Naive thymus-derived CD4-positive, alpha-beta T cell (primary cell): ENCODE results near the gene RBCK1. TPM values are rescaled to one million over a fixed set of nuclear protein-coding genes. Genes with fewer than 3 reads are reported as not detected.
"Not testable (repeated sequence)": the region's sequence is repeated elsewhere in the genome, so short reads cannot be mapped to it uniquely, and the experiment has no call there.

ENCODE experiments used
- ATAC-seq: fragments of 150-1000 bp; cut with Tn5 transposase; 2 replicates; pipeline ENCODE4 v1.10.0; 2021; ENCODE audit warnings: mild to moderate bottlenecking, moderate library complexity
- CTCF ChIA-PET: fragments of 350-600 bp; sonication (Branson Sonifier 250); formaldehyde crosslinking; loops from one replicate; lab custom pipeline; 2021; ENCODE audit warnings: antibody characterized with exemption; lab: Charles Lee
- POLR2A ChIA-PET: fragments of 350-600 bp; sonication (Branson Sonifier 250); formaldehyde crosslinking; loops from one replicate; lab custom pipeline; 2021; ENCODE audit warnings: antibody characterized with exemption, inconsistent platforms; lab: Charles Lee
- DNase-seq, 9 donors: peaks; one replicate each; pipeline versions ENCODE4 v3.0.0 to v3.0.0-alpha.2; 2020 to 2022; ENCODE audit warnings: mixed read lengths in 1 of 9
- H3K27ac ChIP-seq: one replicate; pipeline ENCODE4 v1.7.0; 2013; ENCODE audit warnings: mild to moderate bottlenecking, low read depth, low read length, moderate library complexity
- H3K27me3 ChIP-seq, 2 donors: one replicate each; pipeline ENCODE4 v1.7.0; 2013; ENCODE audit warnings: low read length in 2 of 2, mild to moderate bottlenecking in 2 of 2, moderate library complexity in 2 of 2; ENCODE audit not compliant: control insufficient read depth in 2 of 2, insufficient read depth in 2 of 2
- H3K36me3 ChIP-seq, 3 experiments: 1 replicate in 2 of 3; 2 replicates in 1 of 3; pipeline ENCODE4 v1.7.0; 2013; ENCODE audit warnings: low read length in 3 of 3, mild to moderate bottlenecking in 3 of 3, moderate library complexity in 1 of 3; ENCODE audit not compliant: insufficient read depth in 3 of 3, control insufficient read depth in 2 of 3
- H3K4me1 ChIP-seq, 2 donors: one replicate each; pipeline ENCODE4 v1.7.0; 2013; ENCODE audit warnings: low read length in 2 of 2, mild to moderate bottlenecking in 2 of 2, moderate library complexity in 1 of 2; ENCODE audit not compliant: control insufficient read depth in 2 of 2, insufficient read depth in 2 of 2
- H3K4me3 ChIP-seq: 2 replicates; pipeline ENCODE4 v1.7.0; 2013; ENCODE audit warnings: mild to moderate bottlenecking, low read length
- H3K9me3 ChIP-seq, 3 experiments: 1 replicate in 2 of 3; 2 replicates in 1 of 3; pipeline ENCODE4 v1.7.0; 2013; ENCODE audit warnings: low read length in 3 of 3; ENCODE audit not compliant: control insufficient read depth in 2 of 3
- H3K27ac Mint-ChIP-seq, 9 donors: one replicate each; pipeline ENCODE4 v1.8.0; 2020 to 2022; ENCODE audit warnings: mixed read lengths in 9 of 9, mild to moderate bottlenecking in 8 of 9, moderate library complexity in 5 of 9, inconsistent platforms in 2 of 9
- H3K27me3 Mint-ChIP-seq, 5 donors: one replicate each; pipeline ENCODE4 v1.8.0; 2021 to 2022; ENCODE audit warnings: mixed read lengths in 5 of 5, mild to moderate bottlenecking in 1 of 5
- H3K36me3 Mint-ChIP-seq, 5 donors: one replicate each; pipeline ENCODE4 v1.8.0; 2020 to 2022; ENCODE audit warnings: mixed read lengths in 5 of 5, mild to moderate bottlenecking in 3 of 5, inconsistent platforms in 1 of 5
- H3K4me1 Mint-ChIP-seq, 7 donors: one replicate each; pipeline ENCODE4 v1.8.0; 2020 to 2022; ENCODE audit warnings: mixed read lengths in 7 of 7, mild to moderate bottlenecking in 3 of 7, inconsistent platforms in 1 of 7
- H3K4me3 Mint-ChIP-seq, 10 donors: one replicate each; pipeline ENCODE4 v1.8.0; 2020 to 2022; ENCODE audit warnings: mild to moderate bottlenecking in 10 of 10, mixed read lengths in 10 of 10, moderate library complexity in 6 of 10, inconsistent platforms in 2 of 10
- H3K9me3 Mint-ChIP-seq, 11 donors: one replicate each; pipeline ENCODE4 v1.8.0; 2020 to 2022; ENCODE audit warnings: mixed read lengths in 11 of 11, mild to moderate bottlenecking in 4 of 11, inconsistent platforms in 1 of 11, moderate library complexity in 1 of 11
- intact Hi-C, 2 donors: fragments of 100-400 bp; cut with micrococcal nuclease; formaldehyde crosslinking; loops; one replicate each; pipeline ENCODE4 v1.15.1; 2023
- polyA plus RNA-seq, 2 donors: library from polyadenylated mRNA; unstranded; fragments of 300-500 nt; fragmentation: Illumina TruSeq; gene quantifications; one replicate each; pipeline ENCODE4 v1.2.3, GENCODE V29; 2021
- total RNA-seq, 6 experiments: library from RNA in 5 of 6; stranded (reverse) in 5 of 6; gene quantifications; 1 replicate in 5 of 6; 2 replicates in 1 of 6; pipeline ENCODE4 v1.2.3 and lab custom pipeline; 2021 to 2026

RBCK1 gene
- total and polyA plus RNA-seq, 7 experiments from 2014 or later, result 70.3 to 153 (median 96.9) TPM

DNA sequence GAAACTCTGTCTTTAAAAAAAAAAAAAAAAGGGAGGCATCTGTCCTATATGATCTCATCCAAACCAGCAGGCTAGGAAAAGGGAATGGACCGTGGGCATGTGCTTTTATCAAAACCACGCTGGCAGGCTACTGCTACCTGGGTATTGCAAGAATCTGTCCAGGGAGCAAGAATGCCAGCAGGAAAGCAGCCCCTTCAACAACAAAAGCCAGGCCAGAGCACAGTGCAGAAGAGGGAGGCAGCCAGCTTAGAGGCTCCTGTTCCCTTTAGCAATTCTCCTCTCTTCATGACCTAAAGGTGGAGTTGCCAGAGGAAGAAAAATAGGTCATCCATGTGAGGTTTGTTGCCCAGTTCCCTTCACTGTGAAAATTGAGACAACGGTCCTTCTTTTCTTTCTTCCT is 36.0 kb downstream of the RBCK1 start:
- Mint-ChIP-seq H3K36me3 (peaks cover 13 to 57% (median 31%) of the 10 kb centered on the region in 5 donors), H3K27me3 (no peaks in the 10 kb centered on the region), H3K9me3 (no peaks in the 10 kb centered on the region), H3K4me1 (peaks cover 17 to 31% (median 20%) of the 10 kb centered on the region in 7 donors), H3K4me3 (no peak overlapping the region), H3K27ac (peak overlapping the region in 1 of 9 donors; percentile 61)
- H3K36me3 ChIP-seq, result peaks cover 0 to 70% (median 12%) of the 10 kb centered on the region in 3 experiments
- no peak overlapping the region for H3K4me3 ChIP-seq
- CTCF ChIA-PET, result no interaction called here
- POLR2A ChIA-PET, result no interaction called here
- H3K27ac ChIP-seq, result no peak overlapping the region
- no peaks in the 10 kb centered on the region for H3K27me3 ChIP-seq
- H3K9me3 ChIP-seq, result no peaks in the 10 kb centered on the region
- intact Hi-C loops, result no loop called here
- H3K4me1 ChIP-seq, result peaks cover 10 to 11% of the 10 kb centered on the region in 2 donors
- ATAC-seq, result no peak
- no peak for DNase-seq

DNA sequence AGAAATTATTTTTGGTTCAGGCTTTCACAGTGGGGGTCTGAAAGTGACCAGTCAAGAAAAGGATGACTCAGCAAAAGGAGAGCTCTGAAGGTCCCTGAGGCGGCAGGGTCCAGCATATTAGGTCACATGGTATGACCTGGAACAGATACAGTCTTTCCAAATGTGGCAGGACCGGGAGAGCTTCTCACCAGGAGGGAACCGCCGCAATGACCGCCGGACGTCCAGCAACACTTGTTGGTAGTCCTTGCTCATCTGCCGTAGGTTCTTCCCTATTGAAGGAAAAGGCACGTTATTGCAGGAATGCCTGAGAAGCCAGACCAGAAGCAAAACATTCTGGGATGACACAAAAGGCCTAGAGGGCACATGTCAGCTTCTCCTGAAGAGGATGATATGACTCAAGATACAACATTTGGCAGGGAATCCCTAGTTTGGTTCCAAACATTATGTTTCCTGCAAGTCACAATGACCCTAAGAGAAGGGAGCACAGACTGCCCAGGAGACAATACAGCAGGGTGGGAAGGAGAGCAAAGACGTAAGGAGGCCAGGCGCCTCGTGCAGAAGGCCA is 36.8 kb downstream of the RBCK1 start:
- intact Hi-C loops, result no loop called here
- ATAC-seq (no peak), DNase-seq (no peak)
- CTCF ChIA-PET, result no interaction called here
- Mint-ChIP-seq H3K27me3 (no peaks in the 10 kb centered on the region), H3K4me1 (peaks cover 11 to 29% (median 17%) of the 10 kb centered on the region in 7 donors), H3K4me3 (no peak overlapping the region), H3K9me3 (no peaks in the 10 kb centered on the region), H3K27ac (peak overlapping the region in 3 of 9 donors; percentile 33 to 85 (median 53)), H3K36me3 (peaks cover 13 to 53% (median 27%) of the 10 kb centered on the region in 5 donors)
- Histone ChIP-seq H3K9me3 (no peaks in the 10 kb centered on the region), H3K4me3 (no peak overlapping the region), H3K4me1 (peaks cover 2 to 3% of the 10 kb centered on the region in 2 donors), H3K27me3 (no peaks in the 10 kb centered on the region), H3K36me3 (peaks cover 0 to 69% (median 12%) of the 10 kb centered on the region in 3 experiments), H3K27ac (no peak overlapping the region)
- POLR2A ChIA-PET, result no interaction called here

DNA sequence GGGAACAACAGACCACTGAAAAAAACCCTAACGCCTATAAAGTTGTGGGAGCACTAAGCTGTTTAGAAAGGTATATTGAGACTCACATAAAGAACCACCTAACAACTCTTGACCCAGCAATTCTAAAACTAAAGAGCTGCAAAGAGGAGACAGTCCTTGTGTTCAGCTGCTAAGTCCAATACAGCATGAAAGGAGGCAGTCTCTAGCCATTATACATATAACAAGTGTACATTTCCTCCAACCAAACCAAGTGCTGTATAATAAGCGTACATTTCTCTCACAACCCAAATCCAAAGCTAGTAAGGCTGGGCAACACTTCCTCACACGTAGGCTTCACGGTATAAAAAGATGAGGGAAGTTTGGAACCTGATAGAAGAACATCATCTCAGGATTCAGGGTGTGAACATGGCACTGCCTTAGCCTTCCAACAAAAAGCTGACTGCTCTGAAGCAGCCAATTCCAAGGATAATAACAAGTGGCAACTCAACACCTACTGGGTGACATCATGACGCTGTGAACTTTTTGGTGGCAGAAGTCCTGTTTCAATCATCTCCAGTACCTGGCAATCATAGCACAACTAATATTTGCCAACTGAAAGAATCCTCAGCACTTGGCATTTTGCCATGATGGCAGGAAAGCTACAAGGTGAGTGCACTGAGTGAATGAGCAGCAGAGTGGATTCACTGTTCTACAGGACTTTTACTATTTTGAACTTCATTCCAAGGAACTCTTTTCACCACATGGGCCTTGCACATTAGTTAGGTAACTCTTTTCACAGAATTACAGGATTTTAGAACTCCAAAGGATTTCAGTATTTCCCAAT is 37.6 kb downstream of the RBCK1 start:
- POLR2A ChIA-PET, result no interaction called here

DNA sequence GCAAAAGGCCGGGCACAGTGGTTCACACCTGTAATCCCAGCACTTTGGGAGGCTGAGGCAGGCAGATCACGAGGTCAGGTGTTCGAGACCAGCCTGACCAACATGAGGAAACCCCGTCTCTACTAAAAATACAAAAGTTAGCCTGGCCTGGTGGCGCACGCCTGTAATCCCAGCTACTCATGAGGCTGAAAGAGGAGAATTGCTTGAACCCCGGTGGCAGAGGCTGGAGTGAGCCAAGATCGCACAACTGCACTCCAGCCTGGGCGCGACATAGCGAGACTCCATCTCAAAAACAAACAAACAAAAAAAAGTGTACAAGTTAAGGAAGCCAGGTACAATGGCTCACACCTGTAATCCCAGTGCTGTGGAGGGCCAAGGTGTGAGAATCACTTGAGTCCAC is 43.9 kb downstream of the RBCK1 start:
- DNase-seq, H3K27ac Mint-ChIP-seq, H3K27ac ChIP-seq, H3K4me1 ChIP-seq, CTCF ChIA-PET, H3K4me3 ChIP-seq, intact Hi-C loops, H3K9me3 ChIP-seq, H3K4me3 Mint-ChIP-seq, H3K36me3 Mint-ChIP-seq, H3K9me3 Mint-ChIP-seq, H3K27me3 ChIP-seq, H3K27me3 Mint-ChIP-seq, ATAC-seq, H3K36me3 ChIP-seq: not testable (repeated sequence)
- POLR2A ChIA-PET, result interaction anchor here (0.6 kb wide), 1 partner anchor 36 kb away, joined by 3 read pairs; no protein-coding TSS in a partner anchor
- H3K4me1 Mint-ChIP-seq, result peaks cover 10 to 44% (median 30%) of the 10 kb centered on the region in 7 donors

More for the DNA sequence above, 37.6 kb downstream of the RBCK1 start:
- Mint-ChIP-seq H3K27ac (peak overlapping the region in 2 of 9 donors; percentile 32 to 53), H3K4me3 (no peak overlapping the region), H3K27me3 (no peaks in the 10 kb centered on the region), H3K4me1 (peaks cover 12 to 31% (median 19%) of the 10 kb centered on the region in 7 donors), H3K9me3 (no peaks in the 10 kb centered on the region), H3K36me3 (peaks cover 13 to 46% (median 23%) of the 10 kb centered on the region in 5 donors)
- Histone ChIP-seq H3K27ac (no peak overlapping the region), H3K9me3 (no peaks in the 10 kb centered on the region), H3K36me3 (peaks cover 0 to 61% (median 12%) of the 10 kb centered on the region in 3 experiments), H3K27me3 (no peaks in the 10 kb centered on the region), H3K4me1 (no peaks in the 10 kb centered on the region), H3K4me3 (no peak overlapping the region)
- CTCF ChIA-PET, result interaction anchor here (0.8 kb wide), 1 partner anchor 31 kb away, joined by 3 read pairs; no protein-coding TSS in a partner anchor
- DNase-seq (no peak), ATAC-seq (no peak)
- intact Hi-C loops, result no loop called here

DNA sequence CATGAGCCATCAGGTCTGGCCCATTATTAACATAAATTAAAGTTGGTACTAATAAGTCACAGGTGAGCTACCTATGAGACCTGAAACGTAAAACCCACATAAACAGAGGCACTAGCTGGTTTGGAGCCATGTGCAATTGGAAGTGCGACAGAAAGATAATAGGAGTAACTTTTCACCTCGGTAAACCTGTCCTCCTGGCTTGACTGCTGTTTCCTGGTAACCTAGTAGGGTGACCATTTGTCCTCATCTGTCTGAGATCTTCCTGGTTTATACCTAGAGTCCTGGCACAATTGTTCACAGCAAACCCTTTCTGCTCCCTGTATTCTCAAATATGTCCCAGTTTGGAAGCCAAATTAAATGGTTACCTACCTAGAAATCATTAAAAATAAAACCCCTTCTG is 46.9 kb downstream of the RBCK1 start:
- Histone ChIP-seq H3K4me1 (peaks cover 10 to 11% of the 10 kb centered on the region in 2 donors), H3K4me3 (no peak overlapping the region), H3K36me3 (no peaks in the 10 kb centered on the region), H3K9me3 (no peaks in the 10 kb centered on the region), H3K27ac (no peak overlapping the region), H3K27me3 (no peaks in the 10 kb centered on the region)
- Mint-ChIP-seq H3K27me3 (no peaks in the 10 kb centered on the region), H3K9me3 (no peaks in the 10 kb centered on the region), H3K36me3 (peaks cover 0 to 8% (median 4%) of the 10 kb centered on the region in 5 donors), H3K27ac (no peak overlapping the region), H3K4me1 (peaks cover 29 to 57% (median 49%) of the 10 kb centered on the region in 7 donors), H3K4me3 (no peak overlapping the region)
- ChIA-PET POLR2A (interaction anchor here (1.0 kb wide), 1 partner anchor 23 kb away, joined by 5 read pairs; no protein-coding TSS in a partner anchor), CTCF (no interaction called here)
- no peak for ATAC-seq
- DNase-seq, result no peak
- intact Hi-C loops, result no loop called here

DNA sequence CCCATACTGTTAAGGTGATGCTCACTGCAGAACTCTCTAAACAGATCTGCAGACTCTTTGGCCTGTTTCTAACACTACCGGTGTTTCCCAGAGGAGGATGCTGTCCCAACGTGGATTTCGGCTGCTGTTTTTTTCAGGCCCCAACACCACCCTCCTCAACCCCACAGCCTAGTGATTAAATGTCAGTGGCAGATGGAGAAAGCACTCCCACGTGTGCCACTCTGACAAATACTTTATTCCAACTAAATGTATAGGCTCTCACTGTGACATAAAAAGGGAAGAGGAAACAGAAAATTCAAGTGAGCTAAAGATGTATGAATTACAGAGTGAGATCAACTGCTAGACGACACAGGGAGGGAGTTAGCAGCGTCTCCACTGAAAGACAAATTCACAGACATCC is 50.7 kb downstream of the RBCK1 start:
- no peak overlapping the region for H3K4me3 ChIP-seq
- ATAC-seq (no peak), DNase-seq (no peak)
- Mint-ChIP-seq H3K9me3 (no peaks in the 10 kb centered on the region), H3K36me3 (peaks cover 0 to 8% (median 4%) of the 10 kb centered on the region in 5 donors), H3K4me3 (peak overlapping the region in 6 of 10 donors; percentile 9 to 66 (median 32)), H3K4me1 (peaks cover 34 to 64% (median 63%) of the 10 kb centered on the region in 7 donors), H3K27me3 (no peaks in the 10 kb centered on the region), H3K27ac (peak overlapping the region in 2 of 9 donors; percentile 34 to 59)
- POLR2A ChIA-PET, result interaction anchor here (1.5 kb wide), 1 partner anchor 19 kb away, joined by 4 read pairs; no protein-coding TSS in a partner anchor
- intact Hi-C loops, result no loop called here
- H3K36me3 ChIP-seq, result peaks cover 0 to 4% (median 0%) of the 10 kb centered on the region in 3 experiments
- H3K27me3 ChIP-seq, result no peaks in the 10 kb centered on the region
- H3K27ac ChIP-seq, result no peak overlapping the region
- CTCF ChIA-PET, result interaction anchor here (1.2 kb wide), 1 partner anchor 23 kb away, joined by 5 read pairs; no protein-coding TSS in a partner anchor
- H3K9me3 ChIP-seq, result no peaks in the 10 kb centered on the region
- H3K4me1 ChIP-seq, result peaks cover 26 to 33% of the 10 kb centered on the region in 2 donors
